HG02840 (cell line): ENCODE measurements around the gene INO80B.

ENCODE experiments used
- ATAC-seq: cut with Tn5 transposase; IDR thresholded peaks from one replicate; pipeline ENCODE4 v1.9.1; 2021; ENCODE audit warnings: mild to moderate bottlenecking, moderate library complexity, moderate number of reproducible peaks; ENCODE audit not compliant: unreplicated experiment, low FRiP score

INO80B gene

DNA sequence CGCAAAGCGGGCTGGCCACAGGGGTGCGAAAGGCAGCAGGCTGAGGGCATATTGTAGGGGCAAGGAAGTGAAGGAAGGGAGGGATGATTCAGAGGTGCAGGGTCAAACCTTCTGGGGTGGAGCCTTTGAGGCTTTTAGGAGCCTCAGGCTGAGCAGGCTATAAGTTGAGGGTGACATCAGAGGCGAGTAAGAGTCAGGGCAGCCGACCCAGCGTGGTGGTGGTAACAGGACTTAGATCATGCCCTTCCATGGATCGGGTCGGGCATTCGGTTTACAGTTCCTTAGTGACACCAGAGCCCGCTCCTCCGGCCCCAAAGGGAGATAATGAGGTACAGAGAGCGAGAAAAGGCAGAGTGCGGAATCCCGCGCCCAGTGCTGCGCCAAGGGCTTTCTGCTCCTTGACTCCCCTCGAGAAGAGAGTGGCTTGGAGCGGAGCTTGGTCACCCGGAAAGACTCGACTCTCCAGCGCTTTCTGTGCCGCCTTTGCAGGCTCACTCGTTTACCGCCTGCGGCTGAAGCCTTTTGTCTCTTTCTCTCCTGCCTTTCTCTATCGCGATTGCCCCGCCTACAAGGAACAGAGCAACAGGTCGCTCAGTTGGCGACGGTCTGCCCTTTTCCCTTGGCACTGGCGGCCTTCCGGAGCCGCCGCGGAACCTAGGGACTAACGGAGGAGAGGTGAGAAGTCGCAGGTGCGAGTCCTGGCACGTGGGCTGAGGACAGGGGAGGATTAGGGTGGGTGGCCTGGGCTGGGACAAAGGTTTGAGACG lies 43.8 kb downstream of the INO80B start:
- ATAC-seq = no peak

DNA sequence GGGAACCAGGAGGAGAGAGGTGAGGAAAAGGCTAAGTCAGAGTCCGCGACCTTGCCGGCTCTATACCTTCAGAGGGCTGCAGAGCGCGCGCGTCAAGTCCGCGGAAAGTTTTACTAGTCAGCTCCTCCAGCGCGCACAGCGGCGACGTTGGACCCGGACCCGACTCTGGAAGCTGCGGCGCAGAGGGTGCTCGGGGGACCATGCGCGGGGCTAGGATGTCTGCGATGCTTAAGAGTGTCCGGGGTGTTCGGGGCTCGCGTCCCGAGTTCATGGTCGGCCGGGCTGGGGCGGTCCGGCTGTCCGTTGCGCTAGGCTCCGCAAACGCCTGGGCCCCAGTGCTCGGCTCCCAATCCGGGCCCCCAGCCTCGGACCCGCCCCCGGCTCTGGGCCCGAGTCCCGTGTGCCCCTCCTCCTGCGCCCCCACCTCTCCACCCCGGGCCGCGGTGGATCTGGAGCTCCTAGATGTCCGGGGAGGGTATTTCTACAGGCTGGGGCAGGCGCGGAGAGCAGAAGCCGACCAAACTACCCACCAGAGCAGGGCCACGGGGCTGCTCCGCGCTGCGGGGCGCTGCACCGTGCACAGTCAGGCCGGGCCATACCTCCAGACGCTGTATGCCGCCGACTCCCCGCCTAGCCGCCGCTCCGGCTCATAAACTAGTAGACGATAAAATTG lies 44.5 kb downstream of the INO80B start, which contains the start of gene LBX2:
Gene LBX2, minus strand, starts transcription at position 337 of the 673 bp plus-strand sequence. Its CDS starts 66 bp downstream, at position 271.
- ATAC-seq = no peak

DNA sequence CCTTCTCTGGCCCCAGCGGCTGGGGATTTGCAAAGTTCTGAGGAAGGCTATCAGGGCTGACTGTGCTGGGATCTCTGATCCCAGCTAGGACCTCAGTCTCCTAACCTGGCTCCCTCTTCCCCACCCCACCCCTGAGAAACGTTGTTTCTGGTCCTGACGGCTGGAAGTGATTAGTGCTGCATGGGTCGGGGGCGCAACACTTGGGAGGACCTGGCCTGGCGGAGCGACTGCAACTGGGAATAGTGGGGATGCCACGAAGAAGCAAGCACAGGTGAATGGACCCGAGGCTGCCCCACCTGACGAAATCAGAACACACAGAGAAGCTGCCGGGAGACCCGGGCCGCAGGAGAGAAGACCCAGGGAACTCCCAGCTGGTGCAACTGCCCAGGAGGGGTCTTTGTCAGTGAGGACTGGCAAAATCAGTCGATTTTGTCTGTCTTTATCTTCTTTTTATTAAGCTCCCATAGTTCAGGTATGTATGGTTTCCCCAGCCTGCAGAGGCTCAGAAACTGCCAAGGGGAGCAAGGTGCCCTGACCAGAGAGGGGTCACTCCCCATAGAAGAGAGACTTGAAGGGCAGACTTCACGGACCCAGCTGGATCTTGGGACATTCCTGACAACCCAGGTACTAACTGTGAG lies 45.2 kb downstream of the INO80B start:
- no peak for ATAC-seq

DNA sequence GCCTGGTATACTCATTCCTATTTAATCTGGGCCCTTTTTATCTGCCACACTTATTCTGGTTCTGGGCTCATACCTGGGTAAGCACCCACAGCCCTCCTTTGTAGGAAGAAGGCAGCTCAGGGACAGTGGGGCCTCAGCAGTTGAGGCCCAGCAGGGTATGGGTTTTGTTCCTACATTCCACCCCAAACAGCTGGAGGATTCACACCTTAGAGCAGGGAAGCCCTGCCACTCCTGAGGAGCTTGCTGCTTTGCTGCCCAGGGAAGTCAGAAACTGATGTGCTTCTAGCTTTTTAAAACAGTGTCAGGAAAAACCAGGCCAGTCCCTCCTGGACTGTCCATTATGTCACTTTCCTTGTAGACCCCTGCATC lies 45.7 kb downstream of the INO80B start:
- ATAC-seq = no peak

DNA sequence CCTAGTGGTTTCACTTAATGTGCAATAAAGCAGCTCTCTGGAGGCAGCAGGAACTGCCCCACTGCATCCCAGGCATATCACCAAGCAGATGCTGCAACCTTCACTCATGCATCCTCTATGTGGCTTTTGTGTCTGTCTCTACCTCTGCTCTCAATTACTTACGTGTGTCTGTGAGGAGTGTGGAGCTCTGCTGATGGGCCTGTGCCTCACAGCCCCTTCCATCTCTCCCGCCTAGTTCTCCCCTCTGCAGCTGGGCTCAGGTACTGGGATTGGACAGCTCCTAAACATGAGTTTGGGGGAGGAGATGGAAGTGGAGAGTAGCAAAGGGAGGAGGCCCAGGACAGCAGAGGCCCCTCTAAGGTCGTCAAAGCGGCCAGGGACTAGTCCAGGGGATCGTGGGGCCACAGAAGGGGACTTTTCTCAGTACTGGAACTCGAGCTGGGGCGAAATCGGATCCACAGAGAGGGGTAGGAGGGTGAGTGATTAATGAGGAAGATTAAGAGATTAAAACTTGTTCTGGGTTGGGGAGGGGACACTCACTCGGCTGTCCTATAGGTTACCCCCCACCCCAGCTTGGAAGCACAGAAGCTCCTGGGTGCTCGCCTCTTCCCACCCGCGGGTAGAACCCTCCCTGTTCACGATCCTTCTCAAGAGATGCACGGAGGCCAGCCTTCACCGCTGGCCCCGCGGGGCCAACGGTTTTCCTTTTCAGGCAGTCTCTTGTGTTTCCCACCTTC lies 46.6 kb downstream of the INO80B start:
- ATAC-seq = no peak

DNA sequence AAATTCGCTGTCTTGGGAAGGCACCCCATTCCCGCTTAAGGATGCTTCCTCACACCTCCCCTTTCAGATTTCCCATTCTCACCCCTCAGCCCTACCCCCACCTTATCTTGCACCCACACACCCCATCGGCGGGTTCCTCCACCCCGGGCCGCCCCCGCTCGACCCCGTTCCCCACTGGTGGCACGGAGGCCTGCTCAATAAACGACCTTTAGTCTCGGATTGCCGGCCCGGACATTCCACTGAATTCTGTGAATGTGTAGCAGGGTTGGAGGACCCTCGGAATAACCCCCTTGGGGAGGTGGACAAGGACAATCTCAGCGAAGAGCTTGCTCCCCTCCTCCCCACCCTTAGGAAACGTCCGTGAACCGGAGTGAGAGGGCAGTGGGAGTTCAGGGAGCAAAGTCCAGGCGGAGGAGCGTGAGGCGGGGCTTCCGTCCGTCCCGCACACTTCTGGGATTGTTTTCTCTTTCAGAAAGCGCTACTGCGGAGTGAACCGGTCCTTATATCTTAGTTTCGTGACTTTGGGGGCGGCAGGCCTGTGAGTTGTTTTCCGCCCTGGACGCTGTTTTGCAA lies 47.3 kb downstream of the INO80B start:
- ATAC-seq = no peak

DNA sequence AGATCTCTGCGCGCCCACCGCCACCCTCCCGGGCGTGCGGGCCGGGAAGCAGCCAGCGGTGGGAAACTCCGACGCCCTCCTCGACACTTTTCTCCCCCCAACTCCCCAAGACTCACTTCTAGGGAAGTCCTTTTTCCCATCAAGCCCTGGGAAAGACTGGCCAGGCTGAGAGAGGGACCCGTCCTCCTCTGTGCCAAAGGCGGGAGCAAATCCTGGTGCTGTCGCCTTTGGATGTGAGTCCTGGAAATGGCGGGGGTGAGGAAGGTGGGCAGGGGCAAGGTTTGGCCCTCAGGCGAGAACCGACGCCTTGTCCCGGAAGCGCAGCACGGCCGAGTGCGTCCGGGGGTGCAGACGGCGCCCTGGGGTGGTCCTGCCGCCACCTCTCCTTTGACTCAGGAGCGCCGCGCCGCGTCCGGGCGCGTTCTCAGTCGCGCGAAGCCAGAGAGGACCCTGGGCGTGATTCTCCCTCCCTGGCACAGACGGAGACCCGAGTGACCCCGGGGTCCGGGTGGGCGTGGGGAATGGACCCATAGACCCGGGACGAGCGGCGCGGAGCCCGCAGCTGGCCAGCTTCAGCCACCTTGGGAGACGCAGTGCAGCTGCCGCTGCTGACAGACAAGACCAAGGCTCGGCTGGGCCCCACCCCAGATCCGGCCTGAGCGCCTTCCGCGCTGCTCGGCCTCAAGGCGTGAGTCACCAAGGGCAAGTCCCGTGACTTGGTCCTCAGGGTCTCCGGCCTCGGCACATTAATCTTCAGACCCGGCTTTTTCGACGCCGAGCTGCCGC lies 48.0 kb downstream of the INO80B start:
- no peak for ATAC-seq

DNA sequence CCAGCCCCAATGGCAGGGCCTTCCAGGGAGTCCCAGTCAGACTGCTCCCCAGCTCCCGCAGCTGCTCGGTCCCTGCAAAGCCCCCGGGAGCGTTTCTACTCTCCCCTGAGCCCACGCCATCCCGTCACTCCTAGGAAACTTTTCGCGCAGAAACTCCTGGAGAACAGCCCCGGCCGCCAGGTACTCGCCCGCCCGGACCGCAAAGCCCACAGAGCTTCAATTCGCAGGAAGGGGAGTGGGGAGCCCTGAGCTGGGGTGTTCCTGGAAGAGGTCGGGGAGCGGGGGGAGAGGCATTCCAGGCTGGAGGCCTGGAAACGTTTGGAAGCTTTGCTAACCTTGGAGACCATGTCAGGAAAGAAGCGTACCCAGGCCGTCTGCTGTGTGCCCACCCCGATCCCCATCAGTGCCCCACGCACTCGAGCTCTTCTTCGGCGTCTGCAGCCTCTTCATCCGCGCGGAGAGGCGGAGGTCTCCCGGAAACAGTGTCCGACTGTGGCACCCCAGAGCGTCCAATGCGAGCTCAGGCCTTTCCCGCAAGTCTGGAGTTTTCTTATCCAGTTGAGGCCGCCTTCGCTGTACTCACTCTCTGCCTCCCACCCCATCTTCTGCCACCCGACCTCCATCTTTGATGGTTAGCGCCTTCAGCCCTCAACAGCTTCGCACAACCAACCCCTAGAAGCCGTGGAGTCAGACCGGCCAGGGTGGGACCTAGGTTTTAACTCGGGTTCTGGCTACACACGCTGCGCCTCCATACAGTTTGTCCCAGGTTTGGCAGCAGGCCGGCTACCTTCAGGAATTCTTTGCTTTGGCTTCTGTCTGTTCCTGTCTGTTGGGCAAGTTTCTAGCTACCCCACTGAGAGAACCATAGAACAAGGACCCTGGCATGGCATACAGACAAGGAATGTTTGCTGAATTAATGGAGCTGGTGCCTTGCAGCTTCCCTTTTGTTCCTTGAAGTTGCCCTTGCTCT lies 48.9 kb downstream of the INO80B start:
- ATAC-seq = no peak

DNA sequence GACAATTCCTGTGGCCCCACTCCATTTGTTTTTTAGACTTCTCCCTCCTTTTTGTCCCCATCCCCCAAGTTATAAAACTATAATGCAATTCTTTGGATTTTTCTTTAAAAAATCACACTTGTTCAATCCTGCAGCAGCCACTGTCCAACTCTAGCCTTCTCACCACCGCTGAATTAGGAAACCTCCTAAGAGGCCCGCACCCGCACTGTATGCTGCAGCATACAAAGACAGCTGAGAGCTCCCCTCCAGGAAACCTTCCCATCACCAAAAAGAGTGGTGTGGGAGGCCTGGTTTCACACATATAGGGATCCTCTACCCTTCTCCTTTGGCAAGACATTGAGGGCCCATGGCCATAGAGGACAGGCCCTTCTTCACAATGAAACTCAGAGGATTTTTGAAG lies 49.7 kb downstream of the INO80B start:
- ATAC-seq = no peak

DNA sequence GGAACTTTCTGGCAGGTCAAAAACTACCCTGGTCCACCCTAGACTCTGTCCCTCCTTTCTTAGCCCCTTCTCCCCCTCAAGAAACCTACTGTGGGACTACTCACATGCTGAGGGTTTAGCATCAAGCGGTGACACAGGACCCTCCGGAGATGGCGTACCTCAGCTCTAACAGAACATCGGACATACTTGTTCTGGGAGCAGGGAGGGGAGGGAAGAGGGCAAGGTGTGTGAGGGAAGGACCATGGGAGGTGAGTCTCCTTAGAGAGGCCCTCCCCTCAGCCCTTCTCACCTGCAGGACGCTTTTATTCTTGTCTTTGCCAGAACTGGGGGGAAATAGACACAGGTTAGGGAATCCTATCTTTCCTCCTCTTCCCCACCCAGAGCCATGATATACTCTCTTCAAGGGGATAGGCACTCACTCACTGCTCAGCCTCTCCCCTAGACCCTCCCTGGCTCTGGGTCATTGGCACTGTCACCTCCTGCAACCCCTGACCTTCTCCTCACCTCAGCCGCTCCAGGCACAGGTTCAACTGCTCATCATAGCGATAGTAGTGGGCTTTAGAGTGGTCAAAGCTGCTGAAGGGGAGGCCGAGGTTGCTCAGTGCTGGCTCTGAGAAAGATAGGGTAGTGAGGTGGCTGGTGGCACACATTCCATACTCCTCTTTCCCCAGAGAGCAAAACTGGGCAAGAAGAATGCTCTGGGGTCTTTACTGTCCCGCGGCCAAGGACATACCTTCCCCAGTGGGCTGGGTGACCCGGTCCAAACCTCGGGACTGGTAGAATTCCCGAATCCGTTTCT lies 50.8 kb downstream of the INO80B start:
- no peak for ATAC-seq

DNA sequence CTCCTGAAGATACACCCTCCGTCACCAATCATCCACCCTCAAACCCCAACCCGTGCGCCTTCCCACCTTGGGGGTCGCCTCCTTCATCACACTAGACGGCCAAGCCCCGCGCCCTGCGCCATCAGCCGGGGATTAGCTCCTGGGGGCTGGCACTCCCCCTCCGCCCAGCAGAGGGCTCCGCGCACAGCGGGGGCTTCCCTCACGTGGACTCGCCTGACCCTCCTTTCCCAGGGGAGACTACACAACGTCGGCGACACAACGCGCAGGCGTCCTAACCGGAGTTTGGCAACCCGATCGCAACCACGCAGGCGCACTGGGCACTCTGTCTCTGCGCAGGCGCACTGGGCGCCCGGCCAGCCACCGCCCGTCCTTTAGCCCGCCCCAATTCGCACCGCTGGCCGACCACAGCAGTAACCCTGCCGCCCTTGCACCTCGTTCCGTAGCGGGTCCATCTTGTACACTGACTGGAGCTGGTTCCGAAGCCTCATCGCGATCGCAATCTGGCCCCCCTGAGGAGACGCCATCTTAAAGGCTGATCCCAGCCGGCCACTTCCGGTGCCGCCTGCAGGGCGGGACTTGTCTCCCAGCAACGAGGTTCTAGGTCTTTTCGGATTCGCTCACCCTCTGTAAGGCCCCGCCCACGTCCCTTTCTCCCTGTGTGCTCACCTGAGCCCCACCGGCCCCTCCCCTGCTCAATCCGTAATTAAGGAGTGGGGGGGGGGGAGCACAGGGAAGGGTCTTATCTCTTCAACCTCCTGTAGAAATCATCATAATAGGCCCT lies 52.4 kb downstream of the INO80B start, which contains the start of gene PCGF1:
Gene PCGF1, minus strand, starts transcription at position 551 of the 781 bp plus-strand sequence. Its CDS starts 27 bp downstream, at position 524.
- peak; percentile 92 for ATAC-seq
